ENCODE measurements around the gene CDH23. TPM values are rescaled to one million over a fixed set of nuclear protein-coding genes. Genes with fewer than 3 reads are reported as not detected.

CDH23 gene
- total RNA-seq, 1 experiment from 2014 or later, result 2.9 TPM

GRCh38 chr10:71802715-71803488, 406.2 kb downstream of the CDH23 start:
- Mint-ChIP-seq H3K27me3 (ENCODE audit: low read depth) (peaks cover 18% of the 10 kb centered on the region), H3K4me3 (no peak overlapping the region), H3K9me3 (no peaks in the 10 kb centered on the region), H3K4me1 (peaks cover 3% of the 10 kb centered on the region), H3K36me3 (no peaks in the 10 kb centered on the region), H3K27ac (no peak overlapping the region)
- ChIA-PET POLR2A (no interaction called here), CTCF (interaction anchor here (0.5 to 1.0 kb wide), 3 partner anchors 26 to 316 kb away, joined by 3 to 5 read pairs (median 4); no protein-coding TSS in a partner anchor)
- DNase-seq (ENCODE audit: low spot score), result no peak
- ATAC-seq, result no peak
- no peak for TF ChIP-seq SP1 (CRISPR knock-in tag; conservative IDR thresholded peaks at IDR 0.05)
- TF ChIP-seq, protein P1, sequence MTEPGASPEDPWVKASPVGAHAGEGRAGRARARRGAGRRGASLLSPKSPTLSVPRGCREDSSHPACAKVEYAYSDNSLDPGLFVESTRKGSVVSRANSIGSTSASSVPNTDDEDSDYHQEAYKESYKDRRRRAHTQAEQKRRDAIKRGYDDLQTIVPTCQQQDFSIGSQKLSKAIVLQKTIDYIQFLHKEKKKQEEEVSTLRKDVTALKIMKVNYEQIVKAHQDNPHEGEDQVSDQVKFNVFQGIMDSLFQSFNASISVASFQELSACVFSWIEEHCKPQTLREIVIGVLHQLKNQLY (CRISPR knock-in tag; IDR thresholded peaks at IDR 0.05), result no peak
- TF ChIP-seq NR2C2 (CRISPR knock-in tag; IDR thresholded peaks at IDR 0.05), result no peak
- TF ChIP-seq MXD4 (CRISPR knock-in tag; IDR thresholded peaks at IDR 0.05; ENCODE audit: borderline replicate concordance), result no peak
- no peak for TF ChIP-seq E2F4 (CRISPR knock-in tag; IDR thresholded peaks at IDR 0.05; ENCODE audit: borderline replicate concordance, low read depth)
- TF ChIP-seq NFATC4 (CRISPR knock-in tag; IDR thresholded peaks at IDR 0.05), result no peak
- TF ChIP-seq, protein P2, sequence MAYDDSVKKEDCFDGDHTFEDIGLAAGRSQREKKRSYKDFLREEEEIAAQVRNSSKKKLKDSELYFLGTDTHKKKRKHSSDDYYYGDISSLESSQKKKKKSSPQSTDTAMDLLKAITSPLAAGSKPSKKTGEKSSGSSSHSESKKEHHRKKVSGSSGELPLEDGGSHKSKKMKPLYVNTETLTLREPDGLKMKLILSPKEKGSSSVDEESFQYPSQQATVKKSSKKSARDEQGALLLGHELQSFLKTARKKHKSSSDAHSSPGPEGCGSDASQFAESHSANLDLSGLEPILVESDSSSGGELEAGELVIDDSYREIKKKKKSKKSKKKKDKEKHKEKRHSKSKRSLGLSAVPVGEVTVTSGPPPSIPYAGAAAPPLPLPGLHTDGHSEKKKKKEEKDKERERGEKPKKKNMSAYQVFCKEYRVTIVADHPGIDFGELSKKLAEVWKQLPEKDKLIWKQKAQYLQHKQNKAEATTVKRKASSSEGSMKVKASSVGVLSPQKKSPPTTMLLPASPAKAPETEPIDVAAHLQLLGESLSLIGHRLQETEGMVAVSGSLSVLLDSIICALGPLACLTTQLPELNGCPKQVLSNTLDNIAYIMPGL (CRISPR knock-in tag; IDR thresholded peaks at IDR 0.05), result no peak
- no peak for TF ChIP-seq CREM (CRISPR knock-in tag; IDR thresholded peaks at IDR 0.05)
- TF ChIP-seq, protein P3, sequence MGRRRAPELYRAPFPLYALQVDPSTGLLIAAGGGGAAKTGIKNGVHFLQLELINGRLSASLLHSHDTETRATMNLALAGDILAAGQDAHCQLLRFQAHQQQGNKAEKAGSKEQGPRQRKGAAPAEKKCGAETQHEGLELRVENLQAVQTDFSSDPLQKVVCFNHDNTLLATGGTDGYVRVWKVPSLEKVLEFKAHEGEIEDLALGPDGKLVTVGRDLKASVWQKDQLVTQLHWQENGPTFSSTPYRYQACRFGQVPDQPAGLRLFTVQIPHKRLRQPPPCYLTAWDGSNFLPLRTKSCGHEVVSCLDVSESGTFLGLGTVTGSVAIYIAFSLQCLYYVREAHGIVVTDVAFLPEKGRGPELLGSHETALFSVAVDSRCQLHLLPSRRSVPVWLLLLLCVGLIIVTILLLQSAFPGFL (CRISPR knock-in tag; IDR thresholded peaks at IDR 0.05; ENCODE audit: borderline replicate concordance), result no peak
- TF ChIP-seq GTF2I (CRISPR knock-in tag; conservative IDR thresholded peaks at IDR 0.05), result no peak
- no peak for TF ChIP-seq STAT6 (CRISPR knock-in tag; conservative IDR thresholded peaks at IDR 0.05; ENCODE audit: low read depth)
- TF ChIP-seq, protein P4, sequence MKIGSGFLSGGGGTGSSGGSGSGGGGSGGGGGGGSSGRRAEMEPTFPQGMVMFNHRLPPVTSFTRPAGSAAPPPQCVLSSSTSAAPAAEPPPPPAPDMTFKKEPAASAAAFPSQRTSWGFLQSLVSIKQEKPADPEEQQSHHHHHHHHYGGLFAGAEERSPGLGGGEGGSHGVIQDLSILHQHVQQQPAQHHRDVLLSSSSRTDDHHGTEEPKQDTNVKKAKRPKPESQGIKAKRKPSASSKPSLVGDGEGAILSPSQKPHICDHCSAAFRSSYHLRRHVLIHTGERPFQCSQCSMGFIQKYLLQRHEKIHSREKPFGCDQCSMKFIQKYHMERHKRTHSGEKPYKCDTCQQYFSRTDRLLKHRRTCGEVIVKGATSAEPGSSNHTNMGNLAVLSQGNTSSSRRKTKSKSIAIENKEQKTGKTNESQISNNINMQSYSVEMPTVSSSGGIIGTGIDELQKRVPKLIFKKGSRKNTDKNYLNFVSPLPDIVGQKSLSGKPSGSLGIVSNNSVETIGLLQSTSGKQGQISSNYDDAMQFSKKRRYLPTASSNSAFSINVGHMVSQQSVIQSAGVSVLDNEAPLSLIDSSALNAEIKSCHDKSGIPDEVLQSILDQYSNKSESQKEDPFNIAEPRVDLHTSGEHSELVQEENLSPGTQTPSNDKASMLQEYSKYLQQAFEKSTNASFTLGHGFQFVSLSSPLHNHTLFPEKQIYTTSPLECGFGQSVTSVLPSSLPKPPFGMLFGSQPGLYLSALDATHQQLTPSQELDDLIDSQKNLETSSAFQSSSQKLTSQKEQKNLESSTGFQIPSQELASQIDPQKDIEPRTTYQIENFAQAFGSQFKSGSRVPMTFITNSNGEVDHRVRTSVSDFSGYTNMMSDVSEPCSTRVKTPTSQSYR (CRISPR knock-in tag; IDR thresholded peaks at IDR 0.05), result no peak
- no peak for TF ChIP-seq SOX15 (CRISPR knock-in tag; IDR thresholded peaks at IDR 0.05)

- ATAC-seq, result no peak
- H3K4me1 Mint-ChIP-seq, result peaks cover 3% of the 10 kb centered on the region
- CTCF ChIA-PET, result interaction anchor here (1.0 to 3.1 kb wide), 2 partner anchors 27 to 31 kb away, joined by 5 to 21 read pairs; partner anchors contain the start of gene VSIR
Observed at GRCh38 chr10:71804077-71804476, 407.4 kb downstream of the CDH23 start.

More at GRCh38 chr10:71804077-71804476, 407.4 kb downstream of the CDH23 start:
- H3K4me3 Mint-ChIP-seq, result no peak overlapping the region
- H3K27me3 Mint-ChIP-seq (ENCODE audit: low read depth), result peaks cover 18% of the 10 kb centered on the region
- TF ChIP-seq FOXK1 (CRISPR knock-in tag; IDR thresholded peaks at IDR 0.05) (no peak), CREB1 (CRISPR knock-in tag; IDR thresholded peaks at IDR 0.05) (no peak), ZBTB21 (CRISPR knock-in tag; IDR thresholded peaks at IDR 0.05; ENCODE audit: borderline replicate concordance) (no peak)
- TF ChIP-seq, protein P5, sequence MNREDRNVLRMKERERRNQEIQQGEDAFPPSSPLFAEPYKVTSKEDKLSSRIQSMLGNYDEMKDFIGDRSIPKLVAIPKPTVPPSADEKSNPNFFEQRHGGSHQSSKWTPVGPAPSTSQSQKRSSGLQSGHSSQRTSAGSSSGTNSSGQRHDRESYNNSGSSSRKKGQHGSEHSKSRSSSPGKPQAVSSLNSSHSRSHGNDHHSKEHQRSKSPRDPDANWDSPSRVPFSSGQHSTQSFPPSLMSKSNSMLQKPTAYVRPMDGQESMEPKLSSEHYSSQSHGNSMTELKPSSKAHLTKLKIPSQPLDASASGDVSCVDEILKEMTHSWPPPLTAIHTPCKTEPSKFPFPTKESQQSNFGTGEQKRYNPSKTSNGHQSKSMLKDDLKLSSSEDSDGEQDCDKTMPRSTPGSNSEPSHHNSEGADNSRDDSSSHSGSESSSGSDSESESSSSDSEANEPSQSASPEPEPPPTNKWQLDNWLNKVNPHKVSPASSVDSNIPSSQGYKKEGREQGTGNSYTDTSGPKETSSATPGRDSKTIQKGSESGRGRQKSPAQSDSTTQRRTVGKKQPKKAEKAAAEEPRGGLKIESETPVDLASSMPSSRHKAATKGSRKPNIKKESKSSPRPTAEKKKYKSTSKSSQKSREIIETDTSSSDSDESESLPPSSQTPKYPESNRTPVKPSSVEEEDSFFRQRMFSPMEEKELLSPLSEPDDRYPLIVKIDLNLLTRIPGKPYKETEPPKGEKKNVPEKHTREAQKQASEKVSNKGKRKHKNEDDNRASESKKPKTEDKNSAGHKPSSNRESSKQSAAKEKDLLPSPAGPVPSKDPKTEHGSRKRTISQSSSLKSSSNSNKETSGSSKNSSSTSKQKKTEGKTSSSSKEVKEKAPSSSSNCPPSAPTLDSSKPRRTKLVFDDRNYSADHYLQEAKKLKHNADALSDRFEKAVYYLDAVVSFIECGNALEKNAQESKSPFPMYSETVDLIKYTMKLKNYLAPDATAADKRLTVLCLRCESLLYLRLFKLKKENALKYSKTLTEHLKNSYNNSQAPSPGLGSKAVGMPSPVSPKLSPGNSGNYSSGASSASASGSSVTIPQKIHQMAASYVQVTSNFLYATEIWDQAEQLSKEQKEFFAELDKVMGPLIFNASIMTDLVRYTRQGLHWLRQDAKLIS (CRISPR knock-in tag; IDR thresholded peaks at IDR 0.05; ENCODE audit: borderline replicate concordance), result no peak
- H3K36me3 Mint-ChIP-seq, result no peaks in the 10 kb centered on the region
- POLR2A ChIA-PET, result no interaction called here
- H3K9me3 Mint-ChIP-seq, result no peaks in the 10 kb centered on the region
- DNase-seq (ENCODE audit: low spot score), result no peak
- no peak overlapping the region for H3K27ac Mint-ChIP-seq

Data from WTC11 (cell line).